GM12875 (cell line): Measurements from ENCODE around the gene PMEPA1.

Source experiments
- H3K4me3 ChIP-seq: one replicate; pipeline ENCODE4 v1.5.1; 2011; ENCODE audit warnings: low read depth, low read length, control low read depth
- CTCF ChIP-seq: IDR thresholded peaks from 2 replicates; pipeline ENCODE4 v1.5.1; 2011; ENCODE audit warnings: low read depth, mild to moderate bottlenecking, control low read depth, inconsistent platforms, low read length, moderate library complexity, borderline replicate concordance; ENCODE audit not compliant: insufficient read depth

PMEPA1 gene

GRCh38 chr20:57701090-57701489 is 8.7 kb downstream of the PMEPA1 start:
- H3K4me3 ChIP-seq = no peak overlapping the region
- TF ChIP-seq CTCF = no peak

GRCh38 chr20:57699395-57699794 is 10.4 kb downstream of the PMEPA1 start:
- H3K4me3 ChIP-seq = no peak overlapping the region
- TF ChIP-seq CTCF = no peak

GRCh38 chr20:57698867-57699275 is 10.9 kb downstream of the PMEPA1 start:
- no peak for TF ChIP-seq CTCF
- H3K4me3 ChIP-seq = no peak overlapping the region

- no peak overlapping the region for H3K4me3 ChIP-seq
- TF ChIP-seq CTCF = no peak
Observed at GRCh38 chr20:57698116-57698866, 11.5 kb downstream of the PMEPA1 start.

- no peak for TF ChIP-seq CTCF
- H3K4me3 ChIP-seq = no peak overlapping the region
Observed at GRCh38 chr20:57697543-57697942, 12.3 kb downstream of the PMEPA1 start.

GRCh38 chr20:57696401-57696961 is 13.3 kb downstream of the PMEPA1 start:
- no peak for TF ChIP-seq CTCF

GRCh38 chr20:57695940-57696339 is 13.9 kb downstream of the PMEPA1 start:
- TF ChIP-seq CTCF = no peak
- no peak overlapping the region for H3K4me3 ChIP-seq

More at GRCh38 chr20:57696401-57696961, 13.3 kb downstream of the PMEPA1 start:
- no peak overlapping the region for H3K4me3 ChIP-seq
